ENCODE measurements around the gene PRIMA1. TPM values are rescaled to one million over a fixed set of nuclear protein-coding genes. Genes with fewer than 3 reads are reported as not detected.

The PRIMA1 gene
- total RNA-seq, 1 experiment from 2014 or later = not detected

- DNase-seq (ENCODE audit: low spot score) = no peak
Measured at GRCh38 chr14:93712838-93713724, 75.2 kb downstream of the PRIMA1 start.

- no peak for DNase-seq (ENCODE audit: low spot score)
Measured at GRCh38 chr14:93712079-93712837, 76.0 kb downstream of the PRIMA1 start.

GRCh38 chr14:93709249-93709648, 79.0 kb downstream of the PRIMA1 start:
- no peak for DNase-seq (ENCODE audit: low spot score)

- DNase-seq (ENCODE audit: low spot score) = no peak
Measured at GRCh38 chr14:93708800-93709199, 79.5 kb downstream of the PRIMA1 start.

GRCh38 chr14:93708311-93708734, 80.0 kb downstream of the PRIMA1 start:
- DNase-seq (ENCODE audit: low spot score) = no peak

GRCh38 chr14:93707475-93707874, 80.8 kb downstream of the PRIMA1 start:
- DNase-seq (ENCODE audit: low spot score) = no peak

GRCh38 chr14:93706360-93706955, 81.8 kb downstream of the PRIMA1 start:
- no peak for DNase-seq (ENCODE audit: low spot score)

GRCh38 chr14:93705513-93706156, 82.7 kb downstream of the PRIMA1 start:
- no peak for DNase-seq (ENCODE audit: low spot score)

- DNase-seq (ENCODE audit: low spot score) = no peak
Measured at GRCh38 chr14:93703941-93704340, 84.3 kb downstream of the PRIMA1 start.

GRCh38 chr14:93702946-93703345, 85.3 kb downstream of the PRIMA1 start:
- no peak for DNase-seq (ENCODE audit: low spot score)

GRCh38 chr14:93701562-93701961, 86.7 kb downstream of the PRIMA1 start:
- no peak for DNase-seq (ENCODE audit: low spot score)

- no peak for DNase-seq (ENCODE audit: low spot score)
Measured at GRCh38 chr14:93700928-93701327, 87.4 kb downstream of the PRIMA1 start.

GRCh38 chr14:93693914-93694313, 94.4 kb downstream of the PRIMA1 start:
- DNase-seq (ENCODE audit: low spot score) = no peak

GRCh38 chr14:93691042-93691780, 97.1 kb downstream of the PRIMA1 start:
- no peak for DNase-seq (ENCODE audit: low spot score)

- DNase-seq (ENCODE audit: low spot score) = no peak
Measured at GRCh38 chr14:93690146-93690545, 98.1 kb downstream of the PRIMA1 start.

- DNase-seq (ENCODE audit: low spot score) = no peak
Measured at GRCh38 chr14:93688820-93689219, 99.5 kb downstream of the PRIMA1 start.

GRCh38 chr14:93688239-93688666, 100.0 kb downstream of the PRIMA1 start:
- no peak for DNase-seq (ENCODE audit: low spot score)

- no peak for DNase-seq (ENCODE audit: low spot score)
Measured at GRCh38 chr14:93686268-93686667, 102.0 kb downstream of the PRIMA1 start.

- DNase-seq (ENCODE audit: low spot score) = no peak
Measured at GRCh38 chr14:93685121-93685895, 103.0 kb downstream of the PRIMA1 start.

- no peak for DNase-seq (ENCODE audit: low spot score)
Measured at GRCh38 chr14:93683226-93683625, 105.1 kb downstream of the PRIMA1 start.
